ENCODE results near the gene ZIC5. TPM values are rescaled to one million over a fixed set of nuclear protein-coding genes. Genes with fewer than 3 reads are reported as not detected.
"Not testable (repeated sequence)": the region's sequence is repeated elsewhere in the genome, so short reads cannot be mapped to it uniquely, and the experiment has no call there.

ZIC5 gene
- polyA plus RNA-seq, 4 donors = 0.03 to 0.16 TPM; not detected in 2

DNA sequence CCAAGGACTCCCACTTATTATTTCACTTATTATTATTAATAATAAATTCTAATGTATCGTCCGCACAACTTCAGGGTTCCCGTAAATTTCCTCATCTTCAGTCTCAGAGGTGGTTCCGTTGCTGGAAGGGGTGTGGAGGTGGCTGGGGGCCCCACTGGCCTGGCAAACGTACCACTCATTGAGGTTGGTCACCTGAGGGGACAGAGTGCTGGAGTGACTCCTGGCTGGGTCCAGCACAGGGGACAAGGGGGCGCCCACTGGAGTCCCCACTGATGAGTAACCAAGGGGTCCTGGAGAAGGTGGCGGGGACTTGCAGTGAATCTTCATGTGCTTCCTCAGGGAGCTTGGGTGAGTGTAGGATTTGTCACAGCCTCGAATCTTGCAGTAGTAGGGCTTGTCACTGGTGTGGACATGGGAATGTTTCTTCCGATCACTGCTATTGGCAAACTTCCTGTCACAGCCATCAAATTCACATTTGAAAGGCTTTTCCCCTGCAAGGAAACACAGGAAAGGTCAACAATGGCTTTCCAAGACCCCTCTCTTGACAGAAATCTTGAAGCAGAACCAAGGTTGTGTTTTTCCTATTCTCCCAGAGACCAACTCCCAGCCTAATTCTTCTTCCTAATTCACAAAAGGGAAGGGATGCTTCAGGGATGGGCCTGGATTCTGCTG, 6.1 kb downstream of the ZIC5 start:
- DNase-seq (ENCODE audit: low read depth in 4 of 4, low spot score in 3 of 4) = no peak

DNA sequence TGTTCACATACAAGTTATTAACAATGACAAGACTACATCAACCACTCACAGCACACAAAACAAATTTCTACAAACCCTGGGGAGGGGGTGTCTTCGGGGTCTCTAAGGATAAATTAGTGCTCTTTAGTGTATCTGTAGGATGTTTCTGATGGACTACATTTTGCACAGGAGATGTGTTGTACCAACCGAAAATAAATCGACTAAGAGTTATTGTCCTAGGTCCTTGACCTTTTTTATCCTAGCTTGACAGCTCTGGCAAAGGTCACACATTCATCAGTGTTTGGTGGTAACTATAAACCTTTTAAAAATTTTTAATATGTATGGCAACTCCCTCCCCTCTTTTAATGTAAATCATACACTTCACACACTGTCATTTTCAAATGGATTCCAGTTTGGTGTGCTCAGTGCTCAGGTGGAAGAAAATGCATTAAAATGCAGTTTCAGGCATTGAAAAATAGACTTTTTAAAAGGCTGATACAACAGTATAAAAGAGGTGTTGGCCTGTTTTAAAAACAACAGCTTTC, 7.7 kb downstream of the ZIC5 start:
- no peak for DNase-seq (ENCODE audit: low read depth in 4 of 4, low spot score in 3 of 4)

DNA sequence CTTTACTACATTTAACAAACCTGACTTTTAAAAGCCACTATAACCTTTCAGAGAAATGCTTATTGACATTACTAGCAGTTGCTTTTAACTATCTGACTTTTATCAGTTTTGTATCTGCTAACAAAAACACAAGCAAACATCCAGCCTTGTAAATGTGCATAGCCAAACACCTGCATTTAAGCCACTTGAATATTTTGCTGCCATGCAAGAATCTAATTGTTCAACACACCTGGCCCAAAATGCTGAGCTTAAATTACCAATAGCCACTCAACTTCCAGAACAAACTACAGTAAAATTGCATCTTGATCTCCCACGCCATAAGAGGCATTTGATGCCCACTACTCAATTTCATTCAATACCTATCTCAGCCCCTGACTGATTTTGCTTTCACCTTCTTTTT, 9.3 kb downstream of the ZIC5 start:
- DNase-seq (ENCODE audit: low read depth in 4 of 4, low spot score in 3 of 4) = no peak

DNA sequence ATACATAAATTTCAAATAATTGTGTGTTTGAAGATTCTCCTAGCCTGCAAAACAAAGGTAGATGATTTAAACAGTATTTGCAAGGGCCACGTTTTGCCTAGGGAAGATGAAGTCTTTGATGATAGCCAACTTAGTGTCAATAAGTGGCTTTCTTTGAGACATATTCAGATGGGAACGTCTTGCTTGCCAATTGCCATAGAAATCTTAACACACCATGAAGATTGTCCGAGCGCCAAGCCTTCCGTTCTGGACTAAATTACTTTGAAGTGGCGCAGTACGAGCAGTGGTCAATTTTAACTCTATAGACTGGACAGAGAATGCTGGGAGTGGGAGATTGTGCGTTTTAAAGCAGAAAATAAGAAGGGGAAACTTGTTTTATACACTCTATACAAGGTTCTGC, 9.9 kb downstream of the ZIC5 start:
- no peak for DNase-seq (ENCODE audit: low read depth in 4 of 4, low spot score in 3 of 4)

DNA sequence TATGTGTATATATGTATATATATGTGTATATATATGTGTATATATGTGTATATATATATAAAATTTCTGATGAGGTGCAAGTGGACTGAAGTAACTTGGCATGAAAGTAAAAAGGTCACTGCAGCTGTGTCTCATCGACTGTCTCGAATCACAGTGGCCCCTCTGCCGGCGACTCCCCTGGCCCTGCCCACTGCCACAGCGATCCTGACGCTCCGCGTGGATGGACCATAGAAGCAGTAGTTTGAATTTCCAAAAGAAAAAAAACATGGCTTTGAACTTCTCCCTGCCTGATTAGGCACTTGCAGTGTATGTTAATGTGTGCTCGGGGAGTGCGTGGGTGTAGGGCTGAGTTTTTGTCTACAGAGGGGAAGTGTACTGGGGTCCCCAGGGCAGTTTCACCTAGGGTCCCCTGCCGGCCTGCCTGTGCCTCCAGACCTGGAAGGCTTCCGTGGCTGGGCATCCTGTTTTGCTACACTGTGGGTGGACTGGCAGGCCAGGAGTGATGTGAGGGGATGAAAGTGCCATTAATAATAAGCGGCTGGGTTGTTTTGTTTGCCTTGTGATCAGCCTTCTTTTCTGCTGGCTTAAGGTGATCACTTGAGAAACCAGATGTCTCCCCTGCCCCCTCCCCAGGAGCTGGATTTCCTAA, 10.8 kb downstream of the ZIC5 start:
- no peak for DNase-seq (ENCODE audit: low read depth in 4 of 4, low spot score in 3 of 4)

DNA sequence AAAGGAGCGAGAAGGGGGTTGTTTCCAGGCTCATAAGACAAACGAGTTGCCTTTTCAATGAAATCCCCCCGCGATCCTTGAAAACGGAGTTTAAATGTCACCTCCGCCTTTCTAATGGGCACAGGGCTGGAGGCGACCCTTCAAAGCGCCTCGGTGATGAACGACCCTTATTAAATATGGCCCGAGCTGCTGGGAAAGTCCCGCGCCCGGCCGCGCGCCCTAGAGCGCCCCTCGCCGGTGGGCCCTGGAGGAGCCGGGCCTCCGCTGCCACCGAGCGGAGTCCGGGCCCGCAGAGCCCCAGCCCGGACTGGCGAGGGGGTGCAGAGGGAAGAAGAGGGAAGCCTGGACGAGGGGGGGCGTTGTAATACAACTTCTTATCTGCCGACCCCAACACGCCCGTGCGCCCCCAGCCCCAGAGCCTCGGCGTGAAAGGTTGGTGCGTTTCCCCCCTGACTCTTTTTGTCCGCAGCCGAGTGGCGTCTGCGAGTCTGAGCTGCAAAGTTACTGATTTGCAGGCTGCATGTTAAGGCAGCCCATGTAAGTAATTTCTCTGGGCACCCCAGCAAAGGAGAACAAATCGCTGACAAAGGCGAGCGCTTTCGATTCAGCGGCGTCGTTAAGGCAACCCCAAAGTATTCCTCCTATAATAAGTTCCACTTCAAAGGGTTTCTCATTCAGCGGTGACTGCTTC, 11.9 kb downstream of the ZIC5 start:
- DNase-seq (ENCODE audit: low read depth in 4 of 4, low spot score in 3 of 4) = no peak

DNA sequence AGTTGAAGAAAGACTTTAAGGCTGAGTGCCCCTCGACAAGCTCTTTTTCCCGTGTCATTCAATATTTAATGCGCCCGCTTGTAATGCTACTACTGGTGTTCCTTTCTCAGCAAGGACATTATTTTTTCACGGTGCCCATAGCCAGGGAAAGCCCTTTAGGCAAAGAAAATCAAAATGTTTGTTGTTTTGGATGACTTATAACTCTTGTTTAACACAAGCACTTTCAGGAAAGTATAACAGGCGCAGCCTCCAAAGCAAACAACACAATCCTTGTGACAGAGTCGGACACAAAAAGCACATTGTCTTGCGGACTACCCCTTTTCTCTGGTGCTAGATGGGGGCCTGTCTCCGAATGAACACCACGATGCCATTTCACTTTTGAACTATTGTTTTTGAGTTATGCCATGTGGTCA, 12.4 kb downstream of the ZIC5 start:
- DNase-seq (ENCODE audit: low read depth in 4 of 4, low spot score in 3 of 4) = no peak

DNA sequence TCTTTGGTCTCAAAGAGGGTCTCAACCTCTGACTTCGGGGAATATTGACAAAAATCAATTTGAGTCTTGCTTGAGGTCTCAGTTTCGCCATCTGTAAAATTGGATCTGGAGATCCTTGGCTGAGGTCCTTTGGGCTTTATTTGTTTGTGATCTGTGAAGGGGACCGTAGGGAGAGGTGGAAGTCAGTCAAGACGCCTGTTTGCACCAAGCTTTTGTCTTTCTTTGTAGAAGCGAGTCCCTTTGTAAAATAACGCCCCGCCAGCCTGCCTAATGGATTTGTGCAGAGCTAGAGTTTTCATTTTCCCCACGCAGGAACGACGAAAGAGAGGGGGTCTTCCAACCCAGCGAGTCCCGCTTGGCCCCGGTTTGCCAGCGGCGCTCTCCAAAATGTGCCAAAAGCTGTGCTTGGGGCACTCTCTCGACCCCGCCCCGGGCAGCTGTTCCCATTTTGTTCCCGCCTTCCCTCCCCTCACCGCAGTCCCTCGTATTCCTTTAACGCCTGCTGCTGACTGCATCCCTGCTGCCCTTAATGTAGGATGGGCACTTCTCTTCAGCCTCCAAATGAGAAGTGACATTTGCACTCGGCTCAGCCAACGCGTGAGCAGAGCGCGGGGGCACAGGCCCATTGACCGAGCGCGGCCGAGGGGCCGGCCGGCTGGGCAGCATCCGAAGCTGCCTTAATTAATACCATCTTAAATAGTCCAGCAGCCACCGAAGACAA, 13.0 kb downstream of the ZIC5 start:
- DNase-seq (ENCODE audit: low read depth in 4 of 4, low spot score in 3 of 4) = no peak

DNA sequence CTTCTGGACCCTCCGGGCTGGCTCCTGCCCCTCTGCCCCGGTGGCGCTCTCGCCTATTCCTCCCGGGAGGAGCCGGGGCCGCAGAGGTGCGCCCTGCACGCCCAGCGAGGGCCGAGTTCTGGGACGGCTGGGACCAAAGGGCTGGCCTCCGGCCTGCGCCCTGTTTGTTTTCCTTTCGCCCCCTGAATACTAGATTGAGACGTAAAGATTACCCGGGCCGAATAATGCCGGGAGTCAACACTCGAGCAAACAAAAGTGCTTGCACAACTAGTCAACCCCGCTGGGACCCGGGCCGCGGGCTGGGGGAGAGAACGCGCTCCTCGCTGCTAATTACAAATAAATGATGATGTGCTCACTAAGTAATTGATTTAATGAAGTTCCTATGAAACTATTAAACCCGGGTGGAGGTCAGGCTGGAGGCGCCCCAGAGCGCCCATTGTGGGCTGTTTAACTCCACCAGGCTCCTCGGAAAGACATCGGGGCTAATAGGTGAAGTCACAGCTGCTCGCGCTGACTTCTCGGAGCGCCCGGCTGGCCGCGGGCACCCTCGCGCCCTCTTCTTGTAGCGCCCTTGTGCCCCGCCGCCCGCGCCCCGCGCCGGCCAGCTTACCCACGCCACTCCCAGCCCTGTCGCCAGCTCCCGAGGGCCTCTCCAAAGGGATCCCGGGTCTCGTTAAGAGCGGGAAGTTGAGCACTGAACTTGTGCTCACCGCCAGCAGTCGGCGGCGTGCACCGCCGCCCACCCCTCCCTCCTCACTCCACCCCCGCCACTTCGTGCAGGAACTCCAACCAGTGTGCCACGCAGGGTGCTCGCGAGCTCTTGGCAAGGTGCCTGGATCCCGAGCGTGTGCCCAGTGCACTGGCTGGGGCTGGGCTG, 14.9 kb downstream of the ZIC5 start:
- no peak for DNase-seq (ENCODE audit: low read depth in 4 of 4, low spot score in 3 of 4)

DNA sequence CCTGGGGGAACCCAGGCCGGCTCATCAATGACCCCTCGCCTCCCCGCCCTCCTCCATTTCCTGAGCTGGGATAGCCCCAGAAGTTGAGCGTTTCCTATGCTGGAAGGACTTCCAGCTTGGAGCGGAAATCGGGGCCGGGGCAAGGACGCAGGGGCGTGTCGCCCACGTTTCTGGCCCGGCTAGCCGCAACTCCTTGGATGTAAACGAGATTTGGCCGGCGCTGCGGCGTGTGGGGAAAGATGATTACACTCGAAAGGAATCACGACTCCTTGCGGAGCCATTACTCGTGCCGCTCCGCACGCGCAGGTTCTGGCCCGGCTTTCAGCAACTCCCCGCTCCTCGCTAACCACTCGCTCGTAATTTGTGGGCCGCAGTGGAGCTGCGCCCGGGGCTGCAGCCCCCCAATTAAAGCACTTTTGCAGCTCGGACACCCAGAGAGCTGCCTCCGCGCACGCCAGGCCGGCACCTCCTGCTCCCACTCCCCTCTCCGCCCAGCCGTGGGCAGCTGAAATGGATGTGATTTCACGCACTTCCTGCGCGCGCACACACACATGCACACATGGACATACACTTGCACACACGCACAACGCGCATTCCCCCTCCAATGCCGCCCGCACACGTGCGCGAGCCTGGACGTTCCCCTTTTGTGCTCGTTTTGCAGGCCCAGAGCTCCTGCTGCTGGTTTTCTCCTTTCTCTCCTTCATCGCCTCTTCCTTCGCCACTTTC, 15.7 kb downstream of the ZIC5 start:
- DNase-seq (ENCODE audit: low read depth in 4 of 4, low spot score in 3 of 4) = no peak

DNA sequence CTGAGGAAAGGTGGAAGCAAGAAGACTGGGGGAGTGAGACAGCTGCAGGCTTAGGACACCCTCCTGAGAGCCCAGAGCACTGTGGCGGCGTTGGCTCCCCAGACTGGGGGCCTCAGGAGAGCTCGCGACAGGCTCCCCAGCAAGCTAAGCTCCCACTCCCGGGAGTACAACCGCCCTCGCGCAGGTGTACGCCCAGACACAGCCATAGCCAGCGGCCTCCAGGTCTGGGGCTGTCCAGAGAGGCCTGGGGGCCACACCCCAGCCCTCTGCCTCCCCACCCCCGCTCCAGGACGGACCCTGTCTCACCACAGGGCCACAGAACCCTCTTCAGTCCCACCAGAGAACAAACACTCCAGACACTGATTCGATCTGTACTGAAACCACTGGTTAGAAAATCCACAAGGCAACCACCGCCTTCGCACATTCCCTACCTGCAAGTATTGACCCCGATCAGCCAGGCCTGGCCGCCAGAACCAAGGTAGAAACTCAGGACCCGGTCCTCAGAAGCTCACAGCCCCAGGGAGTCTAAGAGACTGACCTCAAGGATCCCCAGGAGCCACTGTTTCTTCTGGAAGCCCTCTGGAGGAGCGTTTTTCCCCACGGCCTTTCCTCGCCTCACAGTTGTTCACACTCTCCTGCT, 16.3 kb downstream of the ZIC5 start:
- no peak for DNase-seq (ENCODE audit: low read depth in 4 of 4, low spot score in 3 of 4)

DNA sequence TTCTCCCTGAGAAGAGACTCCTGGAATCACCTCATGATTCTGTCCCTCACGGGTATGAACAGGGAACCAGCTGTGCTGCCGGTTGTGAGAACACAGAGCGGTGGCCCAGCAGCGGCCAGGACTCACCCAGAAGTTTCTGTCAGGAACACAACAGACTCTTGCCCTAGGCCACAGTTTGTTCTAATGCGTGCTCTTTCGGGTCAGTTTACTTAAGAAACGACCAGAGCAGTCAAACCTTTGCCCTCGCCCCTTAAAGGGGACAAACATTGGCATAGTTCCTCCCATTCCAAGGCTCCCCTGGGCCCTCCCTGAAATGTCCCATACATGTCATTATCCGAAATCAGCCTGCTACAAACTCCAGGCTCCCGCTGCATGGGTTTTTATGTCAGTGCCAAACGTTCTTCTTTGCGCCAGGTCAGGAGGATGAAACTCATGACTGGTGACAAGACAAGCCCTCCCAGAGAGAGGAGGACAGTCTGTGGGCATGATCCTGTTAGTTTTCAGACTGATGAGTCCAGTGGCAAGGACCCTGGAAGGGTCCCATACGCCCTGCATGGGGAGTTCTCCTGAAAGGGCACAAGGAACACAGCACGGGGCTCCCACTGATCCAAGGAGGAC, 18.3 kb downstream of the ZIC5 start:
- no peak for DNase-seq (ENCODE audit: low read depth in 4 of 4, low spot score in 3 of 4)

DNA sequence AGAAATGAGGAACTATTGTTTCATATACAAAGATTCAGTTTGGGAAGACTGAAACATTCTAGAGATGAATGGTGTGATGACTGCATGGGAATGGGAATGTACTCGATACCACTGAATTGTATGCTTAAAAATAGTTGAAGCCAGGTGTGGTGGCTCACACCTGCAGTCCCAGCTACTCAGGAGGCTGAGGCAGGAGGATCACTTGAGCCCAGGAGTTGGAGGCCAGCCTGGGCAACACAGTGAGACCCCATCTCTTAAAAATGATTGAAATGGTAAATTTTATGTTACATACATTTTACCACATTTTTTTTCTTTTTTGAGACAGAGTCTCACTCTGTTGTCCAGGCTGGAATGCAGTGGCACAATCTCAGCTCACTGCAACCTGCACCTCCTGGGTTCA, 19.9 kb downstream of the ZIC5 start:
- not testable (repeated sequence) for DNase-seq (ENCODE audit: low read depth in 4 of 4, low spot score in 3 of 4)

DNA sequence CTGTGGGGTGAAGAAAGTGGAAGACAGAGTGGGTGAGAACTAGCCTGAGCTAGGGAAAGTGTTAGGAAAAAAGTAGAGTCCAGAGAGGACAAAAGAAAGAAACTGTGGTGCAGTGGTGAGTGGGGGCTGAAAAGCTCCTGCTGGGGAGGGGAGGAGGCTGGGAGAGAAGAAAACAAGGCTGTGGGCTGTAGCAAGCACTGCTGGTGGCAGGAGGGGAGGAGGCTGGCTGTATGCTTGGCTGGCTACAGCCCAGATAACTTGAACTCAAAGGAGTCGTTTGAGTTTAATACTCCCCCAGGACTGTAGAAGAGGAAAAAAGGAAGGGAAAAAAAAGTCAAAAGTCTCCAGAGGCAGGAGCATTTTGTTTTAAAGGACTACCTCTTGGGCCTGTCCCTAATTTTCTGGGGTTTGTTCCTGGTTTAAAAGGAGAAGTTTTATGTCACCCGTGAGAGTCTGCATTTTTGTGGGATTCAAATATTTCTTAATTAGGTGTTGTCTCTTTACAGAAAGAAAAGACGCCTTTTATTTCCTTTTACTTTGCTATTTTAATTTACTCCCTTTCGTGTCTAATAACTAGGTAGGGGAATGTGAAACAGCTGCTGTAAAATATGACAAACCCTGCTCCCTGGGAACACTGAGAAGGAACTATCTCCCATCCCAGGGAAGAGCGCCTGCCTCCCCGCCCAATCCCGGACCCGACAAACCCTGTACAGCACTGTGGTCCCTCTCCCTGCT, 21.7 kb downstream of the ZIC5 start:
- no peak for DNase-seq (ENCODE audit: low read depth in 4 of 4, low spot score in 3 of 4)

DNA sequence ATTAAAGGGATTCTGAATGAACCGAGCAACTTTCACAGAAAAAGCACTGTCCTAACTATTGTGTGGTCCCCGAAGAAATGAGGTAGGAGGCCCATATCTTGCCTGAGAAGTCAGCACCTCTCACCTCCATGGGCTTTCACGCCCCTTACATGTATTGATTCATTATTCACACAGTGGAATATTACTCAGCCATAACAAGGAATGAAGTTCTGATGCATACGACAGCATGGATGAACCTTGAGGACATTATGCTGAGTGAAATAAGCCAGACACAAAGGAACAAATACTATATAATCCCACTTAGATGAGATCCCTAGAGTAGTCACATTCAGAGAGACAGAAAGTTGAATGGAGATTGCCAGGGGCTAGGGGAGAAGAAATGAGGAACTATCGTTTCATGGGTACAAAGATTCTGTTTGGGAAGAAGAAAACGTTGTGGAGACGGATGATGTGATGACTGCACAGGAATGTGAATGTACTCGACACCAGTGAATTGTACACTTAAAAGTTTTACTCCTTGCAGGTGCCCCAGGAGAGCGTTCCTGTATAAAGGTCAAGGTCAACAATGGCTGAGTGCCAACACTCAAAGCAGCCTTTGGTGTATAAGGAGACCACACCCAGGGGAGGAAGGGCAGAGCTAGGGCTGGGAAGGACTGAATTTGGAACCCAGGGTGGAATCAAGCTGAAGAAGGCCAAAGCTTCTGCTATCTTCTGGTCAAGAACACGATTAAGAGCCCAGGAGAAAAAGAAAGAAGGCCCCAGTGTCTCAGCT, 22.5 kb downstream of the ZIC5 start:
- DNase-seq (ENCODE audit: low read depth in 4 of 4, low spot score in 3 of 4) = no peak

DNA sequence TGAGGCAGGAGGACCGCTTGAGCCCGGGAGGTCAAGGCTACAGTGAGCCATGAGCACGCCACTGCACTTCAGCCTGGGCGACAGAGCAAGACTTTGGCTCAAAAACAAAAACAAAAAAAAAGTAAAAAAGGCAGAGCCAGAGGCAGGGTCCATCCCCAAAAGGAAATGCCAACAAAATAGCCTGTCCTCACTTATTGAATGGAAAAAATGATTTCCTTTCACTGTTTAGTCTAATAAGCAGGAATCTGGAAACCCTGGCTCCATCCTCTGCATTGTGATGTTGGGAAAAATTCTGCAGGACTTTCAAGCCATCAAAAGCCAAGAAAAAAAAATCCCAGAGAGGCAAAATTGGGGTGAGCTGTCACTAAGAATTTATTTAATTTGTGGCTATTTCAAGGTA, 23.2 kb downstream of the ZIC5 start:
- no peak for DNase-seq (ENCODE audit: low read depth in 4 of 4, low spot score in 3 of 4)

DNA sequence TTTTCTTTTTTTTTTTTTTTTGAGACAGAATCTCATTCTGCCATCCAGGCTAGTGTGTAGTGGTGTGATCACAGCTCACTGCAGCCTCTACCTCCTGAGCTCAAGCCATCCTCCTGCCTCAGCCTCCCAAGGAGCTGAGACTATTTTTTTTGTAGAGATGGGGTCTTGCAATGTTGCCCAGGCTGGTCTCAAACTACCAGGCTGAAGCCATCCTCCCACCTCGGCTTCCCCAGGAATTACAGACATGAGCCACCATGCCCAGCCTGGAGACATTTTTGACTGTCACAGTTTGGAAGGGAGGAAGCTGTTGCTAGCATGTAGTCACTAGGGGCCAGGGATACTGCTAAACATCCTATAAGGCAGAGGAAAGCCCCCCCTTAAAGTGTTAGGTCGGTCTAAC, 23.9 kb downstream of the ZIC5 start:
- DNase-seq (ENCODE audit: low read depth in 4 of 4, low spot score in 3 of 4) = no peak
